ENCODE measurements around the gene BLNK.

DNA sequence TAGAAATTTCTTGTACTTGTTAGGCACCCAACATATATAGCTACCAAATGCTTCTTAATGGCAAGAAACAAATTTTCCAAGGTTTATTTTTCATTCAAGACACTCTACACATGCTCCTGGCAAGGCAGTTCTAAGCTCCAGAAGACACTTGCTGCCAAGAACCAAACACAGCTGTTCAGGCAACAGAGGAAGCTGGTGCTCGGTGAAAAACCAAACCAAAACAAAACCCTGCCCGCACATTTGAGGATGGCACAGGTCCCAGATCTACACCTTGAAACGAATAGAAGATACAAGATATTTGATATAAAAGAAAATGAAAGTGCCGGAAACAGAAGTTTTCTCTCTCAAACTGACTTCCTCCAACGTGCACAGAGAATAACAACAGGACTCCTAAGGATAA lies 28.0 kb upstream of the BLNK start:
- TF ChIP-seq POLR2A (IDR thresholded peaks at IDR 0.05) (no peak), CTCF (IDR thresholded peaks at IDR 0.05) (no peak)

Data from esophagus squamous epithelium (tissue), 4 donors.